Cardiac muscle cell (in vitro differentiated cells and primary cell): ENCODE results near the gene LKAAEAR1. TPM values are rescaled to one million over a fixed set of nuclear protein-coding genes. Genes with fewer than 3 reads are reported as not detected.

Experiments used
- DNase-seq, 2 donors: peaks; one replicate each; pipeline versions ENCODE4 v3.0.0 to v3.0.0-alpha.2; 2010 to 2017; ENCODE audit warnings: low read depth in 1 of 2, low spot score in 1 of 2
- H3K27ac ChIP-seq: fragments of 200-600 bp; sonication (generic); 2 replicates; pipeline ENCODE4 v1.5.1; 2016
- H3K27me3 ChIP-seq: fragments of 200-600 bp; sonication (generic); 2 replicates; pipeline ENCODE4 v1.6.0; 2016; ENCODE audit warnings: control low read depth
- H3K36me3 ChIP-seq: fragments of 200-600 bp; sonication (generic); 2 replicates; pipeline ENCODE4 v1.5.1; 2016; ENCODE audit warnings: control low read depth
- H3K4me1 ChIP-seq: fragments of 200-600 bp; sonication (generic); 2 replicates; pipeline ENCODE4 v1.8.1; 2017; ENCODE audit warnings: low read depth, mild to moderate bottlenecking, mixed run types
- H3K4me3 ChIP-seq: fragments of 200-600 bp; sonication (generic); 2 replicates; pipeline ENCODE4 v1.5.1; 2016; ENCODE audit warnings: mild to moderate bottlenecking
- H3K9me3 ChIP-seq: fragments of 200-600 bp; sonication (generic); 2 replicates; pipeline ENCODE4 v1.5.1; 2017; ENCODE audit warnings: low read depth, mild to moderate bottlenecking, control low read depth
- CTCF ChIP-seq: IDR thresholded peaks from 2 replicates; pipeline ENCODE4 v1.5.1; 2012; ENCODE audit warnings: low read depth, mild to moderate bottlenecking, low read length
- polyA plus RNA-seq: library from polyadenylated mRNA; unstranded; fragments of >200 nt; fragmentation: Nextera tagmentation; extraction: Ambion mirVana; gene quantifications from 2 replicates; pipeline ENCODE4 v1.2.1, GENCODE V29; 2016
- total RNA-seq: library from RNA; depleted of rRNA; stranded (reverse); fragments of >200 nt; gene quantifications from 2 replicates; pipeline ENCODE4 v1.2.3, GENCODE V29; 2016

LKAAEAR1 gene
- total and polyA plus RNA-seq, 2 experiments from 2014 or later = 0.21 to 2.2 TPM

DNA sequence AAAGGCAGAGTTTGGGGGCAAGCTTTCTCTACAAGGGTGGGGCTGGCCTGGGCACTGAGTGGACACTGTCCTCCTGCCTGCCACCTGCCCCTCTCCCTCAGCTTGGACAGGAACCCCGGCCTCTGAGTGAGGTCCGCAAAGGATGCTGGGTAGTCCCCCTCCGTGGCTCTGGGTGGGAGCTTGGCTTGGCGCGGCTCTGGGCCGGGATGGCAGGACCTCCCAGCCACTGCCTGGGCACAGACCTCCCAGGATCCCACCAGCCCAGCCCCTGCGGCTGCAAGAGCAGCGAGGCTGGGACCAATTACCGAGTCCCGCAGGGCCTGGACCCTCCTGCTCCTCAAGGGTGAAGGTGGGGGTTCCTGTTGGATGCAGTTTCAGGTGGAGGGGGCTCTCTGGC, 31.9 kb downstream of the LKAAEAR1 start:
- Histone ChIP-seq H3K4me1 (peaks cover 5% of the 10 kb centered on the region), H3K27me3 (peaks cover 41% of the 10 kb centered on the region), H3K36me3 (no peaks in the 10 kb centered on the region), H3K4me3 (no peak overlapping the region), H3K9me3 (no peaks in the 10 kb centered on the region), H3K27ac (no peak overlapping the region)
- DNase-seq = no peak
- TF ChIP-seq CTCF = no peak

GRCh38 chr20:64051561-64052325, 32.5 kb downstream of the LKAAEAR1 start:
- Histone ChIP-seq H3K36me3 (no peaks in the 10 kb centered on the region), H3K4me1 (peaks cover 5% of the 10 kb centered on the region), H3K27me3 (peaks cover 47% of the 10 kb centered on the region), H3K9me3 (no peaks in the 10 kb centered on the region), H3K4me3 (no peak overlapping the region), H3K27ac (no peak overlapping the region)
- DNase-seq = no peak
- TF ChIP-seq CTCF = no peak

DNA sequence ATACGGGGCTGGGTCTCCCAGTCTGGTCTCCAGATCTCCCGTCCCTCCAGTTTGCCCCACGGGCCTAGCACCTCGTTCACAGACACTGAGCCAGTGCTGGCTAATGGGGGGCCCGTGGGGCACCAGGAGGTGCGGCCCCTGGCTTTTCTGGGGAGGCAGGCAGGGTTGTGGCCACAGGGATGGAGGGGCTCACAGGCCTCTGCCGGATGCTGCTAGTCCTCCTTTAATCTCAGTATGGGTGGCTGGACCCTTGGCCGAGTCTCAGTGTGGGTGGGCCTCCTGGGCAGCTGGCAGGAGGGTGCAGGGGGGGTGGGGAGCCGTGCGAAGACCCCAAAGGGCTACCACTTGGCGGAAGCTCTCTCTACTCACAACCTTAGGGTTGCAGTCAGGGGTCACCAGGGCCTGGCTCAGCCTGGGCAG, 33.2 kb downstream of the LKAAEAR1 start:
- Histone ChIP-seq H3K4me1 (peaks cover 5% of the 10 kb centered on the region), H3K9me3 (no peaks in the 10 kb centered on the region), H3K36me3 (no peaks in the 10 kb centered on the region), H3K4me3 (no peak overlapping the region), H3K27ac (no peak overlapping the region), H3K27me3 (peaks cover 54% of the 10 kb centered on the region)
- TF ChIP-seq CTCF = no peak
- no peak for DNase-seq

DNA sequence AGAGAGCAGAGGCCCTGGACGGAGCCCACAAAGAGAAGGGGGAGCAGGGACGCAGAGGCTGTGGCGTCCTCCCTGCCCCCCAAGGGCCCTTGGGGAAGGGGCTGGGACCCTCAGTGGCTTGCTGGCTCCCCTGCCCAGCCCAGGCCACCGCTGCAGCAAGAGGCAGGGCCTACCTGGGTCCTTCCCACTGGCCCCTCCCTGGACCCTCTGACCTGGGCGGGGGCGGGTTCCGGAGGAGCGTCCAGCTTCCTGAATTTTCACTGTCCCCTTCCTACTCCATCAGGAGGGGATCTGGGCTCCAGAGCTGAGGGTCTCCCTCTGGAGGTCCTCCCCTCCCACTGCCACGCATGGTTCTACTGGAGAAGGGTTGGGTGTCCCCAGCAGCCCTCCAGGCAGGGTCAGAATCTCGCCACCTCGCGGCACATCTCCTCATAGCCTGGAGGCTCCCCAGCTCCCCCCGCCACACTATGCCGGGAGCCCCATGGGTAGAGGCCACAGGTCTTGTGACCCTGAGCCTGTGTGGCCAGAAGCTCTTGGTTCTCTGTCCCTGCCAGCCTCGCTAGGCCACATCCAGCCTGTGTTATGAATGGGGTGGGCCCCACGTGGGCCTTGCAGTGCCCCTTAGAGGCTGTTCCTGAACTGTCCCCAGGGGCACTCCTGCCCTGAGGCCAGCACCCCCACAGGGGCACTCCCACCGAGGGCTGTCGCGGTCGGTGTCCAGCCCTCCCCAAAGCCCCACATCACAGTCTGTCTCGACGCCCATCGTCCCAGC, 33.8 kb downstream of the LKAAEAR1 start:
- Histone ChIP-seq H3K4me1 (peaks cover 5% of the 10 kb centered on the region), H3K9me3 (no peaks in the 10 kb centered on the region), H3K36me3 (no peaks in the 10 kb centered on the region), H3K27me3 (peaks cover 60% of the 10 kb centered on the region), H3K27ac (no peak overlapping the region), H3K4me3 (no peak overlapping the region)
- no peak for TF ChIP-seq CTCF
- no peak for DNase-seq

DNA sequence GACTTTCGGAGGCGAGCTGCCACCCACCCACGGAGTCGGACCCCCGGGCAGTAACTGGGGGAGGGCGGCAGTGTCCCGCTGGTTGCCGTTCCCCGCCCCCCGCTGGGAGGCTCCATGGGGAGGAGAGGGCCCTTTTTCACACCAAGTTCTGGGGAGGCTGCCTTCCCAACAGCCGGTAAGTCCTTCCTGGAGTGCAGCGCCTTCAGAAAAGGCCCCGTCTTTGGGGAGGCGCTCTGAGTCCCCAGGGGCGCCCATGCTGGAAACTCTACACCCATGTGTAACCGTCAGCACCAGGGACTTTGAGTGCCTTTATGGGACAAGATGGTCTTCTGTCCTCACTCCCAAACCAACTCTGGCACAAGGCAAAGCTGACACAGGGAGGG, 34.3 kb downstream of the LKAAEAR1 start:
- H3K27me3 ChIP-seq = peaks cover 66% of the 10 kb centered on the region
- H3K4me1 ChIP-seq = peaks cover 5% of the 10 kb centered on the region
- H3K9me3 ChIP-seq = no peaks in the 10 kb centered on the region
- no peaks in the 10 kb centered on the region for H3K36me3 ChIP-seq
- peak in 1 of 2 donors; percentile 45 for DNase-seq
- TF ChIP-seq CTCF = no peak
- no peak overlapping the region for H3K27ac ChIP-seq
- H3K4me3 ChIP-seq = peak overlapping the region; percentile 20
